ENCODE data around the gene SSRP1. TPM values are rescaled to one million over a fixed set of nuclear protein-coding genes. Genes with fewer than 3 reads are reported as not detected.
A peak's percentile ranks its signal among the peaks of the same experiment; 100 is the strongest.

Gene SSRP1
- total RNA-seq, 1 donor from 2014 or later: 62.2 TPM

- no peaks in the 10 kb centered on the region for H3K27me3 ChIP-seq (ENCODE audit: low read depth)
- H3K27ac ChIP-seq: peak overlapping the region; percentile 84
- peaks cover 84% of the 10 kb centered on the region for H3K4me1 ChIP-seq
- DNase-seq (no peak), ATAC-seq (no peak)
- intact Hi-C loops (cut with DNase I): no loop called here
- no peaks in the 10 kb centered on the region for H3K9me3 ChIP-seq
- H3K4me3 ChIP-seq: no peak overlapping the region
- TF ChIP-seq CTCF (IDR thresholded peaks at IDR 0.05): no peak
- H3K36me3 ChIP-seq: peaks cover 82% of the 10 kb centered on the region
These were observed 23.1 kb downstream of the SSRP1 start for GRCh38 chr11:57312511-57313021.

- no peak for TF ChIP-seq CTCF (IDR thresholded peaks at IDR 0.05)
- Histone ChIP-seq H3K27ac (peak overlapping the region; percentile 84), H3K4me1 (peaks cover 84% of the 10 kb centered on the region), H3K27me3 (ENCODE audit: low read depth) (no peaks in the 10 kb centered on the region), H3K36me3 (peaks cover 69% of the 10 kb centered on the region), H3K9me3 (no peaks in the 10 kb centered on the region), H3K4me3 (peak overlapping the region; percentile 64)
- DNase-seq (peak; percentile 93), ATAC-seq (peak; percentile 96 to 97)
- intact Hi-C loops (cut with DNase I): no loop called here
These were observed 24.4 kb downstream of the SSRP1 start for GRCh38 chr11:57311109-57311936.

- intact Hi-C loops (cut with DNase I): no loop called here
- Histone ChIP-seq H3K4me1 (peaks cover 84% of the 10 kb centered on the region), H3K36me3 (peaks cover 66% of the 10 kb centered on the region), H3K4me3 (peak overlapping the region; percentile 64), H3K27me3 (ENCODE audit: low read depth) (no peaks in the 10 kb centered on the region), H3K9me3 (no peaks in the 10 kb centered on the region), H3K27ac (peak overlapping the region; percentile 84)
- no peak for TF ChIP-seq CTCF (IDR thresholded peaks at IDR 0.05)
- no peak for DNase-seq
- peak; percentile 3 to 24 for ATAC-seq
These were observed 25.0 kb downstream of the SSRP1 start for GRCh38 chr11:57310630-57311086.

- ATAC-seq (no peak), DNase-seq (no peak)
- Histone ChIP-seq H3K9me3 (no peaks in the 10 kb centered on the region), H3K4me1 (peaks cover 85% of the 10 kb centered on the region), H3K27ac (peak overlapping the region; percentile 84), H3K4me3 (peak overlapping the region; percentile 64), H3K27me3 (ENCODE audit: low read depth) (no peaks in the 10 kb centered on the region), H3K36me3 (peaks cover 62% of the 10 kb centered on the region)
- intact Hi-C loops (cut with DNase I): no loop called here
- no peak for TF ChIP-seq CTCF (IDR thresholded peaks at IDR 0.05)
These were observed 25.6 kb downstream of the SSRP1 start for GRCh38 chr11:57310091-57310490.

GRCh38 chr11:57309106-57310059 lies 26.3 kb downstream of the SSRP1 start:
- ATAC-seq (no peak), DNase-seq (no peak)
- intact Hi-C loops (cut with DNase I): no loop called here
- H3K9me3 ChIP-seq: no peaks in the 10 kb centered on the region
- H3K4me1 ChIP-seq: peaks cover 92% of the 10 kb centered on the region
- no peak for TF ChIP-seq CTCF (IDR thresholded peaks at IDR 0.05)
- H3K27me3 ChIP-seq (ENCODE audit: low read depth): no peaks in the 10 kb centered on the region
- H3K4me3 ChIP-seq: no peak overlapping the region
- H3K36me3 ChIP-seq: peaks cover 55% of the 10 kb centered on the region
- H3K27ac ChIP-seq: peak overlapping the region; percentile 11
